ENCODE data around the gene SAMD4A.
A peak's percentile ranks its signal among the peaks of the same experiment; 100 is the strongest.
"Not testable (repeated sequence)": the region's sequence is repeated elsewhere in the genome, so short reads cannot be mapped to it uniquely, and the experiment has no call there.

The SAMD4A gene

GRCh38 chr14:54787261-54787660, 220.3 kb downstream of the SAMD4A start:
- no peak for DNase-seq

- DNase-seq, result no peak
Measured at GRCh38 chr14:54788701-54789100, 221.8 kb downstream of the SAMD4A start.

- no peak for DNase-seq
Measured at GRCh38 chr14:54789166-54789565, 222.2 kb downstream of the SAMD4A start.

- no peak for DNase-seq
Measured at GRCh38 chr14:54789781-54790480, 223.0 kb downstream of the SAMD4A start.

- DNase-seq, result no peak
Measured at GRCh38 chr14:54791001-54791400, 224.1 kb downstream of the SAMD4A start.

GRCh38 chr14:54792288-54792687, 225.4 kb downstream of the SAMD4A start:
- DNase-seq, result no peak

GRCh38 chr14:54794159-54794558, 227.2 kb downstream of the SAMD4A start:
- DNase-seq, result no peak

GRCh38 chr14:54794796-54795195, 227.9 kb downstream of the SAMD4A start:
- DNase-seq, result no peak

GRCh38 chr14:54796961-54797360, 230.0 kb downstream of the SAMD4A start:
- DNase-seq, result no peak

- no peak for DNase-seq
Measured at GRCh38 chr14:54797556-54797955, 230.6 kb downstream of the SAMD4A start.

- DNase-seq, result no peak
Measured at GRCh38 chr14:54797986-54798385, 231.1 kb downstream of the SAMD4A start.

- no peak for DNase-seq
Measured at GRCh38 chr14:54798465-54799124, 231.7 kb downstream of the SAMD4A start.

- DNase-seq, result not testable (repeated sequence)
Measured at GRCh38 chr14:54801482-54801881, 234.6 kb downstream of the SAMD4A start.

- DNase-seq, result no peak
Measured at GRCh38 chr14:54803396-54803795, 236.5 kb downstream of the SAMD4A start.

- no peak for DNase-seq
Measured at GRCh38 chr14:54803926-54804537, 237.1 kb downstream of the SAMD4A start.

GRCh38 chr14:54804538-54805041, 237.7 kb downstream of the SAMD4A start:
- no peak for DNase-seq

GRCh38 chr14:54805070-54805444, 238.1 kb downstream of the SAMD4A start:
- no peak for DNase-seq

GRCh38 chr14:54805445-54806322, 238.8 kb downstream of the SAMD4A start:
- DNase-seq, result peak; percentile 63

GRCh38 chr14:54806616-54807015, 239.7 kb downstream of the SAMD4A start:
- DNase-seq, result no peak

GRCh38 chr14:54807428-54807827, 240.5 kb downstream of the SAMD4A start:
- no peak for DNase-seq

GRCh38 chr14:54807881-54808280, 241.0 kb downstream of the SAMD4A start:
- no peak for DNase-seq

GRCh38 chr14:54808326-54809161, 241.6 kb downstream of the SAMD4A start:
- no peak for DNase-seq

Measured in NCI-H2029 treated with DMSO at 0.1 percent for 48 hours (cell line).